ENCODE data around the gene PIGK.

GRCh38 chr1:77065693-77066342 is 153.4 kb downstream of the PIGK start:
- TF ChIP-seq CTCF (IDR thresholded peaks at IDR 0.05; ENCODE audit: borderline replicate concordance, extremely low read depth, low read length, poor library complexity, severe bottlenecking) (no peak), EZH2 (IDR thresholded peaks at IDR 0.05; ENCODE audit: borderline replicate concordance, low read depth, low read length, severe bottlenecking) (no peak)
